Right kidney (tissue), 1 donor: ENCODE results near the gene CUL3.
"Not testable (repeated sequence)": the region's sequence is repeated elsewhere in the genome, so short reads cannot be mapped to it uniquely, and the experiment has no call there.

Experiments
- DNase-seq: peaks from one replicate; pipeline ENCODE4 v3.0.0-alpha.2; 2016

The CUL3 gene

DNA sequence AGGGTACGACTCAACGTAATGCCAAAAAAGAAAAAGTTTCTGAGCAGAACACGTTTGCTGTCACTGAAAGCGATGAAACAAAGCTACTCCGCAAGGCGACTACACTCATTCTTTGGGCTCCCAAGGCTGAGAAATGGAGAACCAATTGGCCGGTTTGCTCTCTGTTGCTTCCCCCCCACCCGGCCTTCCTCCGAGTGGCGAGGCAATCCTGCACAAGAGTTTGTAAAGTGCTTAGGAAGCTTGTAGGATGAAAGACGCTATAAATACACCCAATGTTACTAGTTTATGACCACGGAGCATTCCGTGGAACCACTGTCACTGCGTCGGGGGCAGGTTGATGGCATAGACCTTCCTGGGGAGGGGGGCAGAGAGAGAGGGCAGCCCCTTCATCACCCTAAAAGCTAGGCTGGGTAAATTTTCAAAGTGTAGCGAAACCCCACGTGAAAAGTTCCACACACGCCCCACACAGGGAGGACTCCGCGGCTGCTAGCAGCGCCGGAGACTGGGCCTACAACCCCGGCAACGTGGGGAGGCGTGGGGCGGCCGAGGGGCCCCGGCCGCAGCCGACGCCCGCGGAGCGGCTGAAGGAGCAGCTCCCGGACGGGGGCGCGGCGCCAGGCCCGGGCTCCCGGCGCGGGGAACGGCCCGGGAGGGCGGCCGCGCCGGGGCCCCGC lies 915 bp downstream of the CUL3 start:
- DNase-seq: peak; percentile 61

- not testable (repeated sequence) for DNase-seq
Observed at GRCh38 chr2:224583033-224583432, 2.1 kb downstream of the CUL3 start.

DNA sequence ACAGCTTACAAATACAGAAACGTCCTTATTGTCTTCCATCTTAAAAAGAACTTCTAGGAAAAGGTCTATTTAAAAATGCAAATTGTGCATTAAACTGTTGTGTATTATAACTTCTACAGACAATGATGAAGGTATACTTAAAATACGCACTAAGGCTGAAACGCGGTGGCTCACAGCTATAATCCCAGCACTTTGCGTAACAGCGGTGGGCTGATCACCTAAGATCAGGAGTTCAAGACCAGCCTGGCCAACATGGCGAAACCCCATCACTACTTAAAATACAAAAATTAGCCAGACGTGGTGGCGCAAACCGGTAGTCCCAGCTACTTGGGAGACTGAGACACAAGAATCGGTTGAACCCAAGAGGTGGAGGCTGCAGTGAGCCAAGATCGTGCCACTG lies 4.9 kb downstream of the CUL3 start:
- DNase-seq: no peak

DNA sequence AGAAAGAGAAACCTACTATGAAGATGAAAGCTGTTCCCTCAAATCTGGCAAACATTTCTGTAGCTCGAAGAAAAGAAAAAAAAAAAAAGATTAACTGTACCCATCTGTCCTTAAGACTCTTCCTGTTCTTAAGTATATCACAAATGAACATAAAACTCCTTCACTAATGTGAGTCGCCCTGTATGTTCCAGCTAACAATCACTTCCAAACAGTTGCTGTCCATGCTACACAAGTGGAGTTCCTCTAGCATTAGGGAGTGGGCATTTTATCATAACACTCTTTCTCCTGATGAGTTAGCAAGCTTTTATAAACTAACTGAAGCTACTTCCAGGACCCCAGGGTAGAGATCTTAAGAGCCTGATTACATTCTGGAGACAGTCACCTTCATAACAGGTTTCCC lies 5.8 kb downstream of the CUL3 start:
- no peak for DNase-seq

- DNase-seq: no peak
Observed at GRCh38 chr2:224577541-224577940, 7.6 kb downstream of the CUL3 start.

GRCh38 chr2:224576088-224576715 lies 9.0 kb downstream of the CUL3 start:
- no peak for DNase-seq

GRCh38 chr2:224574423-224575084 lies 10.6 kb downstream of the CUL3 start:
- DNase-seq: no peak

DNA sequence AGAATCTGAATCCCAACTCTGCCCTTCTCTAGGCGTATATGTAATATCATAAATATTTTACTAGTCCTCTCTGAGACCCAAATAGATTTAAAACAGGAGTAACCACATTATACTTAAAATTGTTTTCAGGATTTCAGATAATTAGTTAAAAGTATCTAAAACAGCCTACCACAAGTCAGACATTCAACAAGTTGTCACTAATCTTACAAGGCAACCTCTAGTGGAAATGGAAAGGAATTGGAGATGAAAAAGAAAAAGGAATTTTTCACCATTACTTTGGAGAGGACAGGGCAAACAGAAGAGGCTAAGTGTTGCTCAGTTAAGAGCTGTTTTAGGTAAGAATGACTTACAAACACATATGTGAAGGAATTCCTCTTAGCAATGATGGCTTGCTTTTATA lies 11.4 kb downstream of the CUL3 start:
- no peak for DNase-seq

GRCh38 chr2:224572338-224572737 lies 12.8 kb downstream of the CUL3 start:
- no peak for DNase-seq

GRCh38 chr2:224570328-224570993 lies 14.7 kb downstream of the CUL3 start:
- no peak for DNase-seq

GRCh38 chr2:224569654-224570053 lies 15.5 kb downstream of the CUL3 start:
- no peak for DNase-seq

GRCh38 chr2:224565452-224566035 lies 19.6 kb downstream of the CUL3 start:
- no peak for DNase-seq

GRCh38 chr2:224563537-224563936 lies 21.6 kb downstream of the CUL3 start:
- DNase-seq: no peak

DNA sequence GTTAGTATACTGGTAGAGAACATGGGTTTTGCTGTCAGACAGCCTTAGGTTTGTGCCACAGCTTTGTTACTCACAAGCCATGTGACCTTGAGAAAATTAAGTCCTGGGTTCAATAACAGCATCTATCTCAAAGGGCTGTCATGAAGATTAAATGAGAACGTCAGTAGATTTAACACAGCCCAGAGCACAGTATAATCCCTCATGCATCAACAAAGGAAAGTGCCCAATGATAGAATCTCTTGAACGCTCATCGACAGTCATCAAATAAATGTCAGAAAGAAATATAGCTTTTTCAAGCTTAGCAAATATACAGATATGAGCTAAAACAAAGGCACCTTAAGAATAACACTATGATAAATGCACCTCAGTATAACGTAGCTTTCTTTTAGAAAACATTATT lies 22.3 kb downstream of the CUL3 start:
- DNase-seq: no peak

GRCh38 chr2:224561234-224562005 lies 23.7 kb downstream of the CUL3 start:
- no peak for DNase-seq

DNA sequence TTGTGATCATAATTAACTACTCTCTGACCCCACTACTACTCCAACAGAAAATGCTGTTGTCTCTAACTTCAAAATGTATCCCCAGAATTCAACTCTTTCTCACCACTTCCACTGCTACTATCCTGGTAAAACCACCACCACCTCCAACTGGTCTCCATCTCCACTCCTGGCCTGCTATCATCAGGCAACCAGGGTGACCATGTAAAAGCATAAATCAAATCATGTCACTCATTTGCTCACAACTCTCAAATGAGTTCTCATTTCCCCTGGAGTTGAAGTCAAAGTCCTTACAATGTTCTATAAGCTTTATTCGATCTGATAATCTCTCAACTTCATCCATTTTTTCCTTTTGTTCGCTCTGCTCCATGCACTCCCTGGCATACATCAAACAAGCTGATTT lies 24.6 kb downstream of the CUL3 start:
- DNase-seq: no peak

DNA sequence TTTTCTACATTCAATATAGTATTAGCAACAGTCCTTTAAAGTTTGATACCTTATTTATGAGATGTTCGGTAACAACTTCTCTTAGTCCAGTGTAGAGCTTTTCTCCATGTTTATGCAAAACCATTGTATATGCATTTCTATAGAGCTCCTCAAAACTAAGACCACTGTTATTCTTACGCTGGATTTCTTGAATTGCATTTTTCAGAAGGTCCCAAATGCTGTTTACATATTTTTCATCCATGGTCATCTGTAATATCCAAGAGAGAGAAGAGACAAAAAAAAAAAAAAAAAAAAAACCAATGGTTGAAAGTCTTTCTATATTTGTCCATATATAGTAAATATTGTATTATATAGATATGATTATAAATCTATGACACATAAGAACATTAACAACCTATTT lies 27.6 kb downstream of the CUL3 start:
- no peak for DNase-seq

DNA sequence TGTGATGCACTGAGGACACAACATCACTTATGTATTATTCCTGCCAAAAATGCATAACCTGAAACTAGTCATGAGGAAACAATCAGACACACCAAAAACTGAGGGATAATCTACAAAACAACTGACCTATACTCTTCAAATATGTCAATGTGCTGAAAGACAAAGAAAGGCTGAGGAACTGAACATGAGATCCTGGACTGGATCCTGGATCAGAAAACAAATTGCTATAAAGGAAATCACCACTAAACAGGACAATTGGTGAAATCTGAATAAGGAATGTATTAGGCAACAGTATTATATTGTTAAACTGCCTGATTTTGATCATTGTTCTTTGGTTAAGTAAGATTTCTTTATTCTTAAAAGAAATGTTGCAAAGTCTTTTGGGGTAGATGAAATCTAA lies 28.8 kb downstream of the CUL3 start:
- DNase-seq: no peak

- no peak for DNase-seq
Observed at GRCh38 chr2:224555823-224556366, 29.3 kb downstream of the CUL3 start.

- DNase-seq: no peak
Observed at GRCh38 chr2:224552771-224553170, 32.4 kb downstream of the CUL3 start.

DNA sequence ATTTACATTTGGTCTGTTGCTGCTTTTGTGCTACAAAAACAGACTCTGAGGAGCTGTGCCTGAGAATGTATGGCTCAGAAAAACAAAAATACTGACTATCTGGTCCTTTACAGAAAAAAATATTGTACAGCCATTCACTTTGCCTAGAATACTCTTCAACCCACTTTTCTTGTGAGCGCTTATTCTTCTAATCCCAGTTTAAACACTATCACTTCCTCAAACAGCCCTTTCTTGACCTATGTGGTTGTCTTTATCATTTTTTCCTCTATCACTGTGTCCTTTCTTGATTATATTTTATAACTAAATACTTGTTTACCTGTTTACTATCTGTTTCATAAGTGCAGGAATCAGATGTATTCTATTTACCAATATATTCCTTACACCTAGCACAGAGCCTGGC lies 33.5 kb downstream of the CUL3 start:
- DNase-seq: no peak

GRCh38 chr2:224546926-224547325 lies 38.2 kb downstream of the CUL3 start:
- DNase-seq: no peak
